Panc1 (cell line): ENCODE results near the gene APOA1. TPM values are rescaled to one million over a fixed set of nuclear protein-coding genes. Genes with fewer than 3 reads are reported as not detected.

Source experiments
- ATAC-seq: fragments of 200-7000 bp; cut with Tn5 transposase; 2 replicates; pipeline ENCODE4 v1.9.1; 2020; ENCODE audit warnings: mild to moderate bottlenecking, moderate library complexity
- BruUV-seq: library from RNA; stranded (reverse); fragments of 400-500 nt; replicated peaks from 2 replicates; lab custom pipeline; 2021; lab: Mats Ljungman, UMichigan
- CTCF ChIA-PET: fragments of 300-600 bp; sonication (Branson Sonifier 250); formaldehyde crosslinking; loops from one replicate; lab custom pipeline; 2022; ENCODE audit warnings: antibody characterized with exemption; lab: Charles Lee
- POLR2A ChIA-PET: fragments of 300-600 bp; sonication (Branson Sonifier 250); formaldehyde crosslinking; loops from one replicate; lab custom pipeline; 2022; ENCODE audit warnings: antibody characterized with exemption; lab: Charles Lee
- DNase-seq: peaks from one replicate; pipeline ENCODE4 v3.0.0-alpha.2; 2010; ENCODE audit warnings: low read depth, low spot score
- H3K27ac ChIP-seq: 2 replicates; pipeline ENCODE4 v1.5.1; 2011; ENCODE audit warnings: mild to moderate bottlenecking, low read length, inconsistent platforms
- H3K27me3 ChIP-seq: fragments of 200-500 bp; sonication (Bioruptor generic); 2 replicates; pipeline ENCODE4 v1.6.0; 2014; ENCODE audit warnings: low read length, inconsistent platforms; ENCODE audit not compliant: control insufficient read depth, insufficient read depth
- H3K36me3 ChIP-seq: fragments of 200-500 bp; sonication (Bioruptor generic); 2 replicates; pipeline ENCODE4 v1.5.1; 2014; ENCODE audit warnings: inconsistent platforms, mild to moderate bottlenecking, low read length, moderate library complexity; ENCODE audit not compliant: control insufficient read depth, insufficient read depth
- H3K4me1 ChIP-seq: 2 replicates; pipeline ENCODE4 v1.5.1; 2011; ENCODE audit warnings: inconsistent platforms, mild to moderate bottlenecking, low read length, moderate library complexity; ENCODE audit not compliant: control insufficient read depth, insufficient read depth
- H3K4me3 ChIP-seq, 2 experiments: 2 replicates each; pipeline ENCODE4 v1.5.1; 2011 to 2012; ENCODE audit warnings: low read depth in 2 of 2, low read length in 2 of 2, mild to moderate bottlenecking in 2 of 2, inconsistent platforms in 1 of 2, moderate library complexity in 1 of 2
- H3K9me3 ChIP-seq: fragments of 200-500 bp; sonication (Bioruptor generic); 2 replicates; pipeline ENCODE4 v1.5.1; 2014; ENCODE audit warnings: low read depth, mild to moderate bottlenecking, inconsistent platforms, low read length, moderate library complexity; ENCODE audit not compliant: control insufficient read depth, insufficient read depth
- POLR2AphosphoS5 ChIP-seq: IDR thresholded peaks from 2 replicates; pipeline ENCODE4 v1.6.1; 2012; ENCODE audit warnings: mild to moderate bottlenecking, low read depth, low read length, moderate library complexity
- SIN3A ChIP-seq: IDR thresholded peaks from 2 replicates; pipeline ENCODE4 v1.6.1; 2012; ENCODE audit warnings: low read depth, mild to moderate bottlenecking, low read length, moderate library complexity, borderline replicate concordance; ENCODE audit not compliant: insufficient read depth
- TCF7L2 ChIP-seq: IDR thresholded peaks from 2 replicates; pipeline ENCODE4 v1.6.1; 2011; ENCODE audit warnings: mild to moderate bottlenecking, low read depth, low read length, inconsistent platforms
- in situ Hi-C: cut with HindIII; loops from 2 replicates; pipeline ENCODE4 v1.10.0; 2016; ENCODE audit warnings: low sequenced_read_pairs, low pct_unique_long_range_greater_than_20kb
- intact Hi-C: fragments of 100-400 bp; cut with micrococcal nuclease; formaldehyde crosslinking; loops from one replicate; pipeline ENCODE4 v1.10.0; 2022; ENCODE audit not compliant: unreplicated experiment
- total RNA-seq: library from RNA; stranded (reverse); gene quantifications from one replicate; pipeline ENCODE4 v1.2.1, GENCODE V29; 2021; ENCODE audit not compliant: unreplicated experiment
- TF ChIP-seq, protein P1 (sequence below): fragments of 450-650 bp; IDR thresholded peaks from 2 replicates; pipeline ENCODE4 v1.5.1; 2017; ENCODE audit warnings: mild to moderate bottlenecking
- TF ChIP-seq, protein P2 (sequence below), 2 experiments: IDR thresholded peaks; 2 replicates each; pipeline ENCODE4 v1.6.1; 2011 to 2012; ENCODE audit warnings: low read depth in 2 of 2, control low read depth in 1 of 2, low read length in 1 of 2, mild to moderate bottlenecking in 1 of 2, moderate library complexity in 1 of 2; ENCODE audit not compliant: insufficient read depth in 1 of 2

The APOA1 gene
- total RNA-seq, 1 experiment from 2014 or later, result 1.7 TPM

DNA sequence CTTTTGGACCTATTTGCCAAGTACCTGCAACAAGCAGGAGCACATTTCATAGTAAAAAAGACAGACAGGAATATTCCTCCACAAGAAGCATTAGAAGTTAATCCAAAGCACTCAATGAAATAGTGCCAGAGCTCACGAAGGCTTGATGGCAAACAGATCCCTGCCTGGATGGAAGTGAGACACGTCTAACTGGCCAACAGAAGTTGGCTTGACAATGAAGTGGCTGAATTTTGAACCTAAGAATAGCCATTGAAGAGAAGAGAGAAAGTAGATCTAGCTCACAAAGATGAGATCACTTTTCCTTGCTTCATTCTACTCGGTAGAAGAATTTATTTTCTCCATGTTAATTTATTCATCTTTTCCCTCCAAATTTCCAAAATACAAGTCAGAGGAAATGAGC lies 30.6 kb upstream of the APOA1 start:
- ChIA-PET CTCF (no interaction called here), POLR2A (interaction anchor here (0.5 kb wide), 1 partner anchor 276 kb away, joined by 5 read pairs; no protein-coding TSS in a partner anchor)
- peaks cover 8% of the 10 kb centered on the region; the same call in 1 of the 2 replicates for H3K36me3 ChIP-seq
- no peak overlapping the region for H3K4me3 ChIP-seq
- no peaks in the 10 kb centered on the region for H3K9me3 ChIP-seq
- no TSS peak for BruUV-seq
- DNase-seq, result no peak
- TF ChIP-seq, protein P1, sequence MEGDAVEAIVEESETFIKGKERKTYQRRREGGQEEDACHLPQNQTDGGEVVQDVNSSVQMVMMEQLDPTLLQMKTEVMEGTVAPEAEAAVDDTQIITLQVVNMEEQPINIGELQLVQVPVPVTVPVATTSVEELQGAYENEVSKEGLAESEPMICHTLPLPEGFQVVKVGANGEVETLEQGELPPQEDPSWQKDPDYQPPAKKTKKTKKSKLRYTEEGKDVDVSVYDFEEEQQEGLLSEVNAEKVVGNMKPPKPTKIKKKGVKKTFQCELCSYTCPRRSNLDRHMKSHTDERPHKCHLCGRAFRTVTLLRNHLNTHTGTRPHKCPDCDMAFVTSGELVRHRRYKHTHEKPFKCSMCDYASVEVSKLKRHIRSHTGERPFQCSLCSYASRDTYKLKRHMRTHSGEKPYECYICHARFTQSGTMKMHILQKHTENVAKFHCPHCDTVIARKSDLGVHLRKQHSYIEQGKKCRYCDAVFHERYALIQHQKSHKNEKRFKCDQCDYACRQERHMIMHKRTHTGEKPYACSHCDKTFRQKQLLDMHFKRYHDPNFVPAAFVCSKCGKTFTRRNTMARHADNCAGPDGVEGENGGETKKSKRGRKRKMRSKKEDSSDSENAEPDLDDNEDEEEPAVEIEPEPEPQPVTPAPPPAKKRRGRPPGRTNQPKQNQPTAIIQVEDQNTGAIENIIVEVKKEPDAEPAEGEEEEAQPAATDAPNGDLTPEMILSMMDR, result no peak
- TF ChIP-seq, protein P2, sequence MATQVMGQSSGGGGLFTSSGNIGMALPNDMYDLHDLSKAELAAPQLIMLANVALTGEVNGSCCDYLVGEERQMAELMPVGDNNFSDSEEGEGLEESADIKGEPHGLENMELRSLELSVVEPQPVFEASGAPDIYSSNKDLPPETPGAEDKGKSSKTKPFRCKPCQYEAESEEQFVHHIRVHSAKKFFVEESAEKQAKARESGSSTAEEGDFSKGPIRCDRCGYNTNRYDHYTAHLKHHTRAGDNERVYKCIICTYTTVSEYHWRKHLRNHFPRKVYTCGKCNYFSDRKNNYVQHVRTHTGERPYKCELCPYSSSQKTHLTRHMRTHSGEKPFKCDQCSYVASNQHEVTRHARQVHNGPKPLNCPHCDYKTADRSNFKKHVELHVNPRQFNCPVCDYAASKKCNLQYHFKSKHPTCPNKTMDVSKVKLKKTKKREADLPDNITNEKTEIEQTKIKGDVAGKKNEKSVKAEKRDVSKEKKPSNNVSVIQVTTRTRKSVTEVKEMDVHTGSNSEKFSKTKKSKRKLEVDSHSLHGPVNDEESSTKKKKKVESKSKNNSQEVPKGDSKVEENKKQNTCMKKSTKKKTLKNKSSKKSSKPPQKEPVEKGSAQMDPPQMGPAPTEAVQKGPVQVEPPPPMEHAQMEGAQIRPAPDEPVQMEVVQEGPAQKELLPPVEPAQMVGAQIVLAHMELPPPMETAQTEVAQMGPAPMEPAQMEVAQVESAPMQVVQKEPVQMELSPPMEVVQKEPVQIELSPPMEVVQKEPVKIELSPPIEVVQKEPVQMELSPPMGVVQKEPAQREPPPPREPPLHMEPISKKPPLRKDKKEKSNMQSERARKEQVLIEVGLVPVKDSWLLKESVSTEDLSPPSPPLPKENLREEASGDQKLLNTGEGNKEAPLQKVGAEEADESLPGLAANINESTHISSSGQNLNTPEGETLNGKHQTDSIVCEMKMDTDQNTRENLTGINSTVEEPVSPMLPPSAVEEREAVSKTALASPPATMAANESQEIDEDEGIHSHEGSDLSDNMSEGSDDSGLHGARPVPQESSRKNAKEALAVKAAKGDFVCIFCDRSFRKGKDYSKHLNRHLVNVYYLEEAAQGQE (IDR thresholded peaks at IDR 0.05; ENCODE audit: insufficient read depth in 1 of 2, low read depth in 2 of 2, low read length in 1 of 2), result no peak
- TF ChIP-seq TCF7L2 (no peak), SIN3A (no peak), POLR2AphosphoS5 (no peak)
- intact Hi-C loops, result no loop called here
- ATAC-seq, result no peak
- in situ Hi-C loops, result no loop called here
- H3K4me1 ChIP-seq, result no peaks in the 10 kb centered on the region
- H3K27ac ChIP-seq, result no peak overlapping the region
- H3K27me3 ChIP-seq, result no peaks in the 10 kb centered on the region

DNA sequence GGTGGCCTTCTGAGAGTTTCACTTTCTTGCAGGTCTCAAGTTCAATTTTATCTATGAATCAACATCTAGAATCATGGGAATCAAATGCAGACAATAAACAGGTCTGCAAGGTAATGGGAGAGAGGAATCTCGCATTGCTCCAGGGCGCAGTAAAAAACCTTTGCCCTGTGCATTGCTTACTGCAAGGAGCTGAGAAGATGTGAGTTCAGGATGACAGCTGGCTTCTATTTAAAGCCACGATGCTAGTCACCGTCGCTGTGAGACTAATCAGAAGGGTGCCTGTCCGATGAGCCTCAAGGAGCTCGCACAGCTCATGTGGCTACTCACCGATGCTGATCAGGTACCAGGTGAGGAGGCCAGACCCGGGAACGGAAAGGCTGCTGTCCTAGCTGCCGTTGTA lies 30.2 kb upstream of the APOA1 start:
- TF ChIP-seq, protein P2 (IDR thresholded peaks at IDR 0.05; ENCODE audit: insufficient read depth in 1 of 2, low read depth in 2 of 2, low read length in 1 of 2), result no peak
- TF ChIP-seq, protein P1, result no peak
- TF ChIP-seq POLR2AphosphoS5 (no peak), TCF7L2 (no peak), SIN3A (no peak)
- Histone ChIP-seq H3K4me3 (no peak overlapping the region), H3K36me3 (peaks cover 8% of the 10 kb centered on the region; the same call in 1 of the 2 replicates), H3K4me1 (no peaks in the 10 kb centered on the region), H3K9me3 (no peaks in the 10 kb centered on the region), H3K27ac (no peak overlapping the region), H3K27me3 (no peaks in the 10 kb centered on the region)
- intact Hi-C loops (no loop called here), in situ Hi-C loops (no loop called here)
- POLR2A ChIA-PET, result interaction anchor here (0.5 kb wide), 1 partner anchor 276 kb away, joined by 5 read pairs; no protein-coding TSS in a partner anchor
- DNase-seq (no peak), ATAC-seq (no peak)
- no TSS peak for BruUV-seq
- CTCF ChIA-PET, result no interaction called here
